D721Med (cell line): ENCODE measurements around the gene PROB1.
A peak's percentile ranks its signal among the peaks of the same experiment; 100 is the strongest.

Source experiments
- DNase-seq: peaks from one replicate; pipeline ENCODE4 v3.0.0; 2011; ENCODE audit warnings: low spot score; ENCODE audit not compliant: insufficient read length
- FAIRE-seq: peaks from 2 replicates; lab custom pipeline; 2011; peaks lifted over from hg19 to GRCh38; lab: Jason Lieb, UNC
- CTCF ChIP-seq: IDR thresholded peaks from 2 replicates; pipeline ENCODE4 v1.5.1; 2012; ENCODE audit warnings: mild to moderate bottlenecking, control low read depth; ENCODE audit not compliant: insufficient read depth; ENCODE audit errors: missing control alignments

The PROB1 gene

GRCh38 chr5:139396691-139397090 lies 1.8 kb upstream of the PROB1 start:
- DNase-seq: no peak
- FAIRE-seq: no peak
- TF ChIP-seq CTCF: no peak

GRCh38 chr5:139395844-139396640 lies 1.1 kb upstream of the PROB1 start:
- no peak for DNase-seq
- no peak for TF ChIP-seq CTCF
- FAIRE-seq: no peak

- FAIRE-seq: no peak
- no peak for DNase-seq
- TF ChIP-seq CTCF: no peak
Measured at GRCh38 chr5:139394123-139394653, 716 bp downstream of the PROB1 start.

GRCh38 chr5:139393497-139394122 lies 1.3 kb downstream of the PROB1 start:
- DNase-seq: no peak
- TF ChIP-seq CTCF: no peak
- FAIRE-seq: no peak

- no peak for FAIRE-seq
Measured at GRCh38 chr5:139392678-139393496, 2.0 kb downstream of the PROB1 start.

GRCh38 chr5:139392324-139392677 lies 2.6 kb downstream of the PROB1 start:
- TF ChIP-seq CTCF: no peak
- no peak for FAIRE-seq
- DNase-seq: no peak

More at GRCh38 chr5:139392678-139393496, 2.0 kb downstream of the PROB1 start:
- TF ChIP-seq CTCF: peak; percentile 59
- DNase-seq: peak; percentile 93
